HepG2 (cell line): ENCODE measurements around the gene ADCY9. TPM values are rescaled to one million over a fixed set of nuclear protein-coding genes. Genes with fewer than 3 reads are reported as not detected.

Source experiments
- ATAC-seq: fragments of 200-7000 bp; cut with Tn5 transposase; 3 replicates; pipeline ENCODE4 v1.9.1; 2020; ENCODE audit warnings: mild to moderate bottlenecking, moderate library complexity
- BruUV-seq: library from RNA; stranded (reverse); fragments of 400-500 nt; replicated peaks from 2 replicates; lab custom pipeline; 2021; lab: Mats Ljungman, UMichigan
- CTCF ChIA-PET: fragments of 300-600 bp; formaldehyde crosslinking; extraction: SDS; loops from one replicate; lab custom pipeline; 2021; ENCODE audit warnings: low total read pairs, inconsistent platforms, low intra/inter-chr PET ratio; lab: Yijun Ruan, JAX
- POLR2A ChIA-PET: fragments of 350-600 bp; sonication (Branson Sonifier 250); formaldehyde crosslinking; loops from one replicate; lab custom pipeline; 2020; ENCODE audit warnings: antibody characterized with exemption, inconsistent platforms; lab: Yijun Ruan, JAX
- DNase-seq: peaks from one replicate; pipeline ENCODE4 v3.0.0-alpha.2; 2015; ENCODE audit warnings: low spot score
- FAIRE-seq: peaks from 3 replicates; lab custom pipeline; 2011; peaks lifted over from hg19 to GRCh38; lab: Jason Lieb, UNC
- H2AFZ ChIP-seq: one replicate; pipeline ENCODE4 v1.6.1; 2011; ENCODE audit warnings: low read length, inconsistent platforms
- H3K27ac ChIP-seq: fragments of 300-600 bp; 3 replicates; pipeline ENCODE4 v1.8.0; 2011; ENCODE audit warnings: mixed run types, mild to moderate bottlenecking, mixed read lengths, low read length, inconsistent platforms; ENCODE audit not compliant: insufficient read depth; ENCODE audit errors: extremely low read length
- H3K27me3 ChIP-seq, 2 experiments: fragments of 200-600 bp in 1 of 2; 2 replicates in 1 of 2; 3 replicates in 1 of 2; pipeline versions ENCODE4 v1.6.0 to v1.8.0; 2011; ENCODE audit warnings: low read length in 2 of 2, mild to moderate bottlenecking in 2 of 2, moderate library complexity in 2 of 2, inconsistent platforms in 1 of 2; ENCODE audit not compliant: insufficient read depth in 2 of 2, control insufficient read depth in 1 of 2
- H3K36me3 ChIP-seq, 2 experiments: fragments of 200-600 bp in 1 of 2; replicated peaks in 1 of 2; 2 replicates in 1 of 2; 3 replicates in 1 of 2; pipeline versions ENCODE4 v1.5.1 to v1.8.0; 2011; ENCODE audit warnings: low read length in 2 of 2, inconsistent platforms in 1 of 2; ENCODE audit not compliant: insufficient read depth in 2 of 2, control insufficient read depth in 1 of 2
- H3K4me1 ChIP-seq: 2 replicates; pipeline ENCODE4 v1.5.1; 2012; ENCODE audit warnings: low read length, inconsistent platforms; ENCODE audit not compliant: insufficient read depth
- H3K4me2 ChIP-seq: 2 replicates; pipeline ENCODE4 v1.6.0; 2011; ENCODE audit warnings: low read depth, low read length, inconsistent platforms
- H3K4me3 ChIP-seq, 3 experiments: fragments of 200-600 bp in 1 of 3; sonication (generic), shearing (Covaris generic) in 1 of 3; replicated peaks in 1 of 3; 2 replicates each; pipeline ENCODE4 v1.5.1; 2011 to 2016; ENCODE audit warnings: low read length in 3 of 3, inconsistent platforms in 2 of 3, low read depth in 2 of 3, mild to moderate bottlenecking in 2 of 3, control low read depth in 1 of 3, mixed read lengths in 1 of 3; ENCODE audit not compliant: insufficient read depth in 1 of 3
- H3K79me2 ChIP-seq: one replicate; pipeline ENCODE4 v1.6.1; 2011; ENCODE audit warnings: low read length, inconsistent platforms; ENCODE audit not compliant: insufficient read depth
- H3K9ac ChIP-seq: 2 replicates; pipeline ENCODE4 v1.6.0; 2011; ENCODE audit warnings: mild to moderate bottlenecking, low read depth, low read length, inconsistent platforms; ENCODE audit not compliant: insufficient read depth
- H3K9me3 ChIP-seq: 2 replicates; pipeline ENCODE4 v1.5.1; 2012; ENCODE audit warnings: mild to moderate bottlenecking, low read length
- H4K20me1 ChIP-seq: 2 replicates; pipeline ENCODE4 v1.6.0; 2011; ENCODE audit warnings: inconsistent platforms, mild to moderate bottlenecking, low read length, moderate library complexity; ENCODE audit not compliant: insufficient read depth
- ARID3A ChIP-seq: IDR thresholded peaks from 2 replicates; pipeline ENCODE4 v1.6.1; 2012; ENCODE audit warnings: low read depth, low read length, improper control_type of control experiment
- HOXA3 ChIP-seq: sonication (generic); formaldehyde crosslinking; IDR thresholded peaks from 2 replicates; pipeline ENCODE4 v1.5.0; 2020; ENCODE audit warnings: missing genetic modification reagents
- ISX ChIP-seq: sonication (generic); formaldehyde crosslinking; conservative IDR thresholded peaks from 2 replicates; pipeline ENCODE4 v1.5.0; 2020; ENCODE audit warnings: missing genetic modification reagents
- KMT2A ChIP-seq: sonication (generic); formaldehyde crosslinking; IDR thresholded peaks from 2 replicates; pipeline ENCODE4 v1.4.0; 2020; ENCODE audit warnings: missing genetic modification reagents
- MLX ChIP-seq: IDR thresholded peaks from 2 replicates; pipeline ENCODE4 v1.6.1; 2016
- MZF1 ChIP-seq: sonication (generic); formaldehyde crosslinking; IDR thresholded peaks from 2 replicates; pipeline ENCODE4 v1.8.1; 2023; ENCODE audit warnings: mild to moderate bottlenecking, missing genetic modification reagents, borderline replicate concordance
- NR2F6 ChIP-seq, 2 experiments: IDR thresholded peaks; 2 replicates each; pipeline ENCODE4 v1.6.1; 2016; ENCODE audit warnings: antibody characterized with exemption in 1 of 2, mild to moderate bottlenecking in 1 of 2
- REXO4 ChIP-seq: sonication (generic); formaldehyde crosslinking; IDR thresholded peaks from 2 replicates; pipeline ENCODE4 v1.8.0; 2022; ENCODE audit warnings: missing genetic modification reagents, mild to moderate bottlenecking, borderline replicate concordance
- SALL2 ChIP-seq: sonication (generic); formaldehyde crosslinking; IDR thresholded peaks from 2 replicates; pipeline ENCODE4 v1.8.1; 2023; ENCODE audit warnings: mild to moderate bottlenecking, missing genetic modification reagents, inconsistent platforms
- TMF1 ChIP-seq: sonication (generic); formaldehyde crosslinking; IDR thresholded peaks from 2 replicates; pipeline ENCODE4 v1.8.1; 2022; ENCODE audit warnings: low read depth, missing genetic modification reagents
- ZNF790 ChIP-seq: sonication (generic); formaldehyde crosslinking; IDR thresholded peaks from 2 replicates; pipeline ENCODE4 v1.8.0; 2022; ENCODE audit warnings: missing genetic modification reagents, mild to moderate bottlenecking, borderline replicate concordance
- WGBS: methylation state at CpG from one replicate; pipeline ENCODE4 v1.1.6; 2017; ENCODE audit warnings: low lambda C conversion rate; 5-methylcytosine and 5-hydroxymethylcytosine counted together
- in situ Hi-C: cut with HindIII; loops from 2 replicates; pipeline ENCODE4 v1.10.0; 2017; ENCODE audit warnings: low pct_unique_long_range_greater_than_20kb; ENCODE audit not compliant: extremely low pct_ligation_motif_present
- intact Hi-C: fragments of 100-400 bp; cut with micrococcal nuclease; formaldehyde crosslinking; loops from one replicate; pipeline ENCODE4 v1.10.0; 2022; ENCODE audit not compliant: unreplicated experiment
- polyA plus RNA-seq, 8 experiments: library from polyadenylated mRNA; depleted of rRNA in 3 of 8; stranded (reverse) in 7 of 8; unstranded in 1 of 8; fragments of >200 nt; fragmentation: Illumina TruSeq in 4 of 8; extraction: Trizol in 4 of 8; gene quantifications; 2 replicates each; pipeline versions ENCODE4 v1.2.1 to v1.2.3, GENCODE V29; 2011 to 2016; ENCODE audit warnings: low read depth in 4 of 8, missing spikeins in 1 of 8, mixed read lengths in 1 of 8; ENCODE audit not compliant: insufficient read depth in 1 of 8
- total RNA-seq, 5 experiments: library from RNA; depleted of rRNA; stranded (reverse); fragments of >200 nt; fragmentation: Illumina TruSeq; extraction: Trizol; gene quantifications; 2 replicates each; pipeline ENCODE4 v1.2.3, GENCODE V29; 2016; ENCODE audit warnings: low read depth in 1 of 5

ADCY9 gene
- total and polyA plus RNA-seq, 2 of the 13 experiments (the other 11 are each of a cell fraction or from before 2014, with no cell fraction given), result 11.2 to 13.9 TPM

- 98% methylated on average over 15 of the region's 15 CpGs for WGBS
These were observed 150.9 kb downstream of the ADCY9 start for GRCh38 chr16:3965306-3965705.

More at GRCh38 chr16:3965306-3965705, 150.9 kb downstream of the ADCY9 start:
- Histone ChIP-seq H3K4me1 (no peaks in the 10 kb centered on the region), H4K20me1 (no peaks in the 10 kb centered on the region), H3K27me3 (no peaks in the 10 kb centered on the region; a peak in 2 of 5 replicates), H3K4me3 (no peak overlapping the region), H2AFZ (no peak overlapping the region), H3K79me2 (no peaks in the 10 kb centered on the region), H3K9ac (no peak overlapping the region), H3K27ac (no peak overlapping the region), H3K9me3 (no peaks in the 10 kb centered on the region), H3K36me3 (peaks cover 8 to 12% of the 10 kb centered on the region in 2 experiments; a peak in 4 of 5 replicates), H3K4me2 (no peak overlapping the region)
- no peak for ATAC-seq
- CTCF ChIA-PET, result no interaction called here
- in situ Hi-C loops (no loop called here), intact Hi-C loops (loop anchor here (10.0 kb wide), 1 partner anchor 149 kb away; the partner anchor contains the start of gene ADCY9)
- DNase-seq, result no peak
- no peak for TF ChIP-seq SALL2 (CRISPR knock-in tag)
- TF ChIP-seq MZF1 (CRISPR knock-in tag), result no peak
- no peak for TF ChIP-seq ISX (CRISPR knock-in tag)
- TF ChIP-seq ZNF790 (CRISPR knock-in tag), result no peak
- no peak for TF ChIP-seq TMF1 (CRISPR knock-in tag)
- TF ChIP-seq REXO4 (CRISPR knock-in tag), result no peak
- TF ChIP-seq MLX (CRISPR knock-in tag), result no peak
- no peak for TF ChIP-seq KMT2A (CRISPR knock-in tag)
- no peak for TF ChIP-seq NR2F6 (IDR thresholded peaks at IDR 0.05)
- no peak for TF ChIP-seq NR2F6 (CRISPR knock-in tag; IDR thresholded peaks at IDR 0.05)
- no peak for TF ChIP-seq HOXA3 (CRISPR knock-in tag)
- TF ChIP-seq ARID3A, result no peak
- BruUV-seq, result no TSS peak
- POLR2A ChIA-PET, result no interaction called here
- no peak for FAIRE-seq
